Vagina (tissue), 2 donors: ENCODE measurements around the gene RUNX2.

Experiments used
- POLR2A ChIP-seq, 2 donors: fragments of 450-650 bp; IDR thresholded peaks; one replicate each; pipeline ENCODE4 v1.6.1; 2017; ENCODE audit warnings: antibody characterized with exemption in 2 of 2, mild to moderate bottlenecking in 2 of 2, moderate library complexity in 2 of 2
- POLR2AphosphoS5 ChIP-seq, 2 donors: sonication (generic); formaldehyde crosslinking; IDR thresholded peaks; one replicate each; pipeline ENCODE4 v1.9.0; 2017; ENCODE audit warnings: antibody characterized with exemption in 2 of 2, mild to moderate bottlenecking in 2 of 2, low read depth in 1 of 2; ENCODE audit not compliant: insufficient read depth in 1 of 2
- TF ChIP-seq, protein P1 (sequence below), 3 experiments: fragments of 450-650 bp in 2 of 3; fragments of 200-600 bp in 1 of 3; sonication (generic) in 1 of 3; IDR thresholded peaks; one replicate each; pipeline ENCODE4 v1.5.1; 2017 to 2019; ENCODE audit warnings: antibody characterized with exemption in 3 of 3, mild to moderate bottlenecking in 2 of 3, moderate library complexity in 2 of 3

DNA sequence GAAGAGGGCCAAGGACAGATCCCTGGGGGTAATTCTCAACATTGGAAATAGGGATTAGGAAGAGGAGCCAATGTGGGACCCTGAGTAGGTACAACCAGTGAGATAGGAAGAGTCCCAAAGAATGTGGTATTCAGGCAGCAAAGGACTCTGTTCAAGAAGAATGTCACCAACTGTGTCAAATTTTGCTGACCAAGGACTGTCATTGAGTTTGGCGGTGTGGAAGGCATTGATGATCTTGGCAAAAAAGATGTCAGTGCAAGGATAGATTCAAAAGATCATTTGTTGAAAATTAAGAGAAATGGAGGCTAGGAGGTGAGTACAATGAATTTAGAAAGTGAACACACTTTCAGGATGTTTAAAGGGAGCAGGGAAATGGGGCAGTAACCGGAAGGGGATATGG is 132.0 kb downstream of the RUNX2 start:
- TF ChIP-seq POLR2AphosphoS5 (IDR thresholded peaks at IDR 0.05; ENCODE audit: insufficient read depth in 1 of 2, low read depth in 1 of 2) (no peak), POLR2A (IDR thresholded peaks at IDR 0.05) (no peak)
- TF ChIP-seq, protein P1, sequence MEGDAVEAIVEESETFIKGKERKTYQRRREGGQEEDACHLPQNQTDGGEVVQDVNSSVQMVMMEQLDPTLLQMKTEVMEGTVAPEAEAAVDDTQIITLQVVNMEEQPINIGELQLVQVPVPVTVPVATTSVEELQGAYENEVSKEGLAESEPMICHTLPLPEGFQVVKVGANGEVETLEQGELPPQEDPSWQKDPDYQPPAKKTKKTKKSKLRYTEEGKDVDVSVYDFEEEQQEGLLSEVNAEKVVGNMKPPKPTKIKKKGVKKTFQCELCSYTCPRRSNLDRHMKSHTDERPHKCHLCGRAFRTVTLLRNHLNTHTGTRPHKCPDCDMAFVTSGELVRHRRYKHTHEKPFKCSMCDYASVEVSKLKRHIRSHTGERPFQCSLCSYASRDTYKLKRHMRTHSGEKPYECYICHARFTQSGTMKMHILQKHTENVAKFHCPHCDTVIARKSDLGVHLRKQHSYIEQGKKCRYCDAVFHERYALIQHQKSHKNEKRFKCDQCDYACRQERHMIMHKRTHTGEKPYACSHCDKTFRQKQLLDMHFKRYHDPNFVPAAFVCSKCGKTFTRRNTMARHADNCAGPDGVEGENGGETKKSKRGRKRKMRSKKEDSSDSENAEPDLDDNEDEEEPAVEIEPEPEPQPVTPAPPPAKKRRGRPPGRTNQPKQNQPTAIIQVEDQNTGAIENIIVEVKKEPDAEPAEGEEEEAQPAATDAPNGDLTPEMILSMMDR (IDR thresholded peaks at IDR 0.05): no peak
